ENCODE data around the gene RGS8. TPM values are rescaled to one million over a fixed set of nuclear protein-coding genes. Genes with fewer than 3 reads are reported as not detected.
A peak's percentile ranks its signal among the peaks of the same experiment; 100 is the strongest.

The RGS8 gene
- total RNA-seq, 1 donor from 2014 or later, result not detected

GRCh38 chr1:182677397-182678098 lies 6.8 kb downstream of the RGS8 start:
- H3K4me1 ChIP-seq, result no peaks in the 10 kb centered on the region
- intact Hi-C loops (cut with DNase I), result no loop called here
- TF ChIP-seq CTCF (IDR thresholded peaks at IDR 0.05), result no peak

GRCh38 chr1:182676274-182676673 lies 8.1 kb downstream of the RGS8 start:
- no peak for DNase-seq
- peaks cover under 1% of the 10 kb centered on the region for H3K27me3 ChIP-seq
- TF ChIP-seq CTCF (IDR thresholded peaks at IDR 0.05), result no peak
- no peaks in the 10 kb centered on the region for H3K9me3 ChIP-seq
- no peak for ATAC-seq
- H3K4me1 ChIP-seq, result no peaks in the 10 kb centered on the region
- no peaks in the 10 kb centered on the region for H3K36me3 ChIP-seq
- intact Hi-C loops (cut with DNase I), result no loop called here
- H3K4me3 ChIP-seq, result no peak overlapping the region
- H3K27ac ChIP-seq, result no peak overlapping the region

More at GRCh38 chr1:182677397-182678098, 6.8 kb downstream of the RGS8 start:
- DNase-seq (no peak), ATAC-seq (no peak)
- Histone ChIP-seq H3K27me3 (no peaks in the 10 kb centered on the region), H3K9me3 (no peaks in the 10 kb centered on the region), H3K4me3 (no peak overlapping the region), H3K27ac (no peak overlapping the region), H3K36me3 (no peaks in the 10 kb centered on the region)

GRCh38 chr1:182674346-182675246 lies 9.8 kb downstream of the RGS8 start:
- TF ChIP-seq CTCF (IDR thresholded peaks at IDR 0.05), result no peak
- H3K27ac ChIP-seq, result no peak overlapping the region
- no peak for DNase-seq
- no peaks in the 10 kb centered on the region for H3K4me1 ChIP-seq
- ATAC-seq, result peak; percentile 83
- no peaks in the 10 kb centered on the region for H3K36me3 ChIP-seq
- H3K9me3 ChIP-seq, result no peaks in the 10 kb centered on the region
- no peak overlapping the region for H3K4me3 ChIP-seq
- intact Hi-C loops (cut with DNase I), result no loop called here
- H3K27me3 ChIP-seq, result peaks cover 4% of the 10 kb centered on the region

GRCh38 chr1:182672487-182672836 lies 11.9 kb downstream of the RGS8 start:
- H3K27ac ChIP-seq, result no peak overlapping the region
- ATAC-seq, result no peak
- H3K27me3 ChIP-seq, result peaks cover 4% of the 10 kb centered on the region
- H3K4me1 ChIP-seq, result no peaks in the 10 kb centered on the region
- no peak for DNase-seq
- no peak overlapping the region for H3K4me3 ChIP-seq
- TF ChIP-seq CTCF (IDR thresholded peaks at IDR 0.05), result no peak
- H3K36me3 ChIP-seq, result no peaks in the 10 kb centered on the region
- no peaks in the 10 kb centered on the region for H3K9me3 ChIP-seq
- intact Hi-C loops (cut with DNase I), result no loop called here

- intact Hi-C loops (cut with DNase I), result no loop called here
These were observed 12.5 kb downstream of the RGS8 start for GRCh38 chr1:182671750-182672486.

More at GRCh38 chr1:182671750-182672486, 12.5 kb downstream of the RGS8 start:
- DNase-seq, result no peak
- TF ChIP-seq CTCF (IDR thresholded peaks at IDR 0.05), result no peak
- no peak overlapping the region for H3K27ac ChIP-seq
- no peak overlapping the region for H3K4me3 ChIP-seq
- ATAC-seq, result peak; percentile 47
- H3K36me3 ChIP-seq, result no peaks in the 10 kb centered on the region
- H3K9me3 ChIP-seq, result no peaks in the 10 kb centered on the region
- peaks cover 4% of the 10 kb centered on the region for H3K27me3 ChIP-seq
- H3K4me1 ChIP-seq, result no peaks in the 10 kb centered on the region

Data from upper lobe of right lung (tissue), 1 donor.